ENCODE results near the gene PDC. TPM values are rescaled to one million over a fixed set of nuclear protein-coding genes. Genes with fewer than 3 reads are reported as not detected.
"Not testable (repeated sequence)": the region's sequence is repeated elsewhere in the genome, so short reads cannot be mapped to it uniquely, and the experiment has no call there.

Gene PDC
- total RNA-seq, 2 donors from 2014 or later = not detected

- ATAC-seq = no peak
- intact Hi-C loops (cut with DNase I) = no loop called here
- no peak for DNase-seq
Measured at GRCh38 chr1:186476264-186477040, 15.5 kb upstream of the PDC start.

- no peak for ATAC-seq
- DNase-seq = no peak
- intact Hi-C loops (cut with DNase I) = no loop called here
Measured at GRCh38 chr1:186474208-186474607, 13.3 kb upstream of the PDC start.

GRCh38 chr1:186473047-186473446, 12.1 kb upstream of the PDC start:
- ATAC-seq (no peak), DNase-seq (no peak)
- intact Hi-C loops (cut with DNase I) = no loop called here

- ATAC-seq = no peak
- no peak for DNase-seq
- intact Hi-C loops (cut with DNase I) = no loop called here
Measured at GRCh38 chr1:186465946-186466345, 5.0 kb upstream of the PDC start.

- intact Hi-C loops (cut with DNase I); DNase-seq; ATAC-seq: not testable (repeated sequence)
Measured at GRCh38 chr1:186465491-186465890, 4.6 kb upstream of the PDC start.

GRCh38 chr1:186463926-186464325, 3.0 kb upstream of the PDC start:
- DNase-seq (no peak), ATAC-seq (no peak)
- intact Hi-C loops (cut with DNase I) = no loop called here

- ATAC-seq (no peak), DNase-seq (no peak)
- intact Hi-C loops (cut with DNase I) = no loop called here
Measured at GRCh38 chr1:186463511-186463910, 2.6 kb upstream of the PDC start.

GRCh38 chr1:186459161-186459560, 1.8 kb downstream of the PDC start:
- intact Hi-C loops (cut with DNase I); DNase-seq; ATAC-seq: not testable (repeated sequence)

GRCh38 chr1:186456729-186457255, 4.1 kb downstream of the PDC start:
- intact Hi-C loops (cut with DNase I) = no loop called here
- DNase-seq (no peak), ATAC-seq (no peak)

- DNase-seq (no peak), ATAC-seq (no peak)
- intact Hi-C loops (cut with DNase I) = no loop called here
Measured at GRCh38 chr1:186454981-186455380, 5.9 kb downstream of the PDC start.

GRCh38 chr1:186446152-186446551, 14.8 kb downstream of the PDC start:
- ATAC-seq = no peak
- intact Hi-C loops (cut with DNase I) = no loop called here
- no peak for DNase-seq

GRCh38 chr1:186443638-186444037, 17.3 kb downstream of the PDC start:
- DNase-seq (no peak), ATAC-seq (no peak)
- intact Hi-C loops (cut with DNase I) = no loop called here

- intact Hi-C loops (cut with DNase I) = no loop called here
- DNase-seq (no peak), ATAC-seq (no peak)
Measured at GRCh38 chr1:186442651-186443375, 18.1 kb downstream of the PDC start.

GRCh38 chr1:186440584-186440983, 20.3 kb downstream of the PDC start:
- ATAC-seq (no peak), DNase-seq (no peak)
- intact Hi-C loops (cut with DNase I) = no loop called here

GRCh38 chr1:186438567-186438966, 22.3 kb downstream of the PDC start:
- ATAC-seq (no peak), DNase-seq (no peak)
- intact Hi-C loops (cut with DNase I) = no loop called here

- intact Hi-C loops (cut with DNase I) = no loop called here
- DNase-seq (no peak), ATAC-seq (no peak)
Measured at GRCh38 chr1:186435336-186435735, 25.6 kb downstream of the PDC start.

GRCh38 chr1:186429017-186429416, 31.9 kb downstream of the PDC start:
- intact Hi-C loops (cut with DNase I) = no loop called here
- DNase-seq (no peak), ATAC-seq (no peak)

GRCh38 chr1:186426118-186426517, 34.8 kb downstream of the PDC start:
- intact Hi-C loops (cut with DNase I) = no loop called here
- DNase-seq (no peak), ATAC-seq (no peak)

GRCh38 chr1:186424539-186424938, 36.4 kb downstream of the PDC start:
- ATAC-seq (peak; percentile 80 to 88), DNase-seq (peak; percentile 34)
- intact Hi-C loops (cut with DNase I) = no loop called here

- ATAC-seq (no peak), DNase-seq (no peak)
- intact Hi-C loops (cut with DNase I) = no loop called here
Measured at GRCh38 chr1:186421446-186421845, 39.5 kb downstream of the PDC start.

GRCh38 chr1:186420923-186421322, 40.0 kb downstream of the PDC start:
- ATAC-seq (no peak), DNase-seq (no peak)
- intact Hi-C loops (cut with DNase I) = no loop called here
